Astrocyte (in vitro differentiated cells and primary cell): ENCODE measurements around the gene DCLK2.

Experiments
- EZH2 ChIP-seq: IDR thresholded peaks from 2 replicates; pipeline ENCODE4 v1.6.1; 2012; ENCODE audit warnings: mild to moderate bottlenecking, low read length, inconsistent platforms; ENCODE audit not compliant: insufficient read depth
- TF ChIP-seq, protein P1 (sequence below): IDR thresholded peaks from 2 replicates; pipeline ENCODE4 v1.5.1; 2011; ENCODE audit warnings: low read depth, mild to moderate bottlenecking, inconsistent platforms, low read length, moderate library complexity; ENCODE audit not compliant: insufficient read depth

DNA sequence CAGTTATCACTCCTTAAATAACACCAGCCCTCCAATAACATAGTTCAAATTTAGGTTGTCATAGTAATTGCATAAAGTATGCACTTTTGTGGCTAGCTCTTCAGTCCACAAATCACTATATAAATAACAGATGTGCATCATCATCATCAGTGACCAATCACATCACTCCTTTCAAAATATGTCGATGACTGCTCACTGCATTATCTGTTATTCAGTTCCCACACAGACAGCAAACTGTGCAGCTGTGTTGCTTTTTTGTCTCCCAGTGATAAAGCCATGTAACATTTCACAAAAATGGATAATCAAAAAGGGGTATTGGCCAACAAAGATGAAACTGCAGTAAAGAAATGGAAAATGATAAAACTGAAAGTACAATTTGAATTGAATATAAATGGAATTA is 205.4 kb downstream of the DCLK2 start:
- TF ChIP-seq, protein P1, sequence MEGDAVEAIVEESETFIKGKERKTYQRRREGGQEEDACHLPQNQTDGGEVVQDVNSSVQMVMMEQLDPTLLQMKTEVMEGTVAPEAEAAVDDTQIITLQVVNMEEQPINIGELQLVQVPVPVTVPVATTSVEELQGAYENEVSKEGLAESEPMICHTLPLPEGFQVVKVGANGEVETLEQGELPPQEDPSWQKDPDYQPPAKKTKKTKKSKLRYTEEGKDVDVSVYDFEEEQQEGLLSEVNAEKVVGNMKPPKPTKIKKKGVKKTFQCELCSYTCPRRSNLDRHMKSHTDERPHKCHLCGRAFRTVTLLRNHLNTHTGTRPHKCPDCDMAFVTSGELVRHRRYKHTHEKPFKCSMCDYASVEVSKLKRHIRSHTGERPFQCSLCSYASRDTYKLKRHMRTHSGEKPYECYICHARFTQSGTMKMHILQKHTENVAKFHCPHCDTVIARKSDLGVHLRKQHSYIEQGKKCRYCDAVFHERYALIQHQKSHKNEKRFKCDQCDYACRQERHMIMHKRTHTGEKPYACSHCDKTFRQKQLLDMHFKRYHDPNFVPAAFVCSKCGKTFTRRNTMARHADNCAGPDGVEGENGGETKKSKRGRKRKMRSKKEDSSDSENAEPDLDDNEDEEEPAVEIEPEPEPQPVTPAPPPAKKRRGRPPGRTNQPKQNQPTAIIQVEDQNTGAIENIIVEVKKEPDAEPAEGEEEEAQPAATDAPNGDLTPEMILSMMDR = no peak
- no peak for TF ChIP-seq EZH2
